A549 treated with Hydrocortisone at 1 μM for 4 hours (cell line): ENCODE results near the gene BTK. TPM values are rescaled to one million over a fixed set of nuclear protein-coding genes. Genes with fewer than 3 reads are reported as not detected.

Experiments
- total RNA-seq: library from RNA; stranded (reverse); fragments of 200-300 nt; extraction: Qiagen RNA extraction; gene quantifications from 5 replicates; pipeline ENCODE4 v1.2.3, GENCODE V29; 2022

BTK gene
- total RNA-seq: 0.07 to 0.26 TPM (median 0.18 TPM) in 5 replicates

DNA sequence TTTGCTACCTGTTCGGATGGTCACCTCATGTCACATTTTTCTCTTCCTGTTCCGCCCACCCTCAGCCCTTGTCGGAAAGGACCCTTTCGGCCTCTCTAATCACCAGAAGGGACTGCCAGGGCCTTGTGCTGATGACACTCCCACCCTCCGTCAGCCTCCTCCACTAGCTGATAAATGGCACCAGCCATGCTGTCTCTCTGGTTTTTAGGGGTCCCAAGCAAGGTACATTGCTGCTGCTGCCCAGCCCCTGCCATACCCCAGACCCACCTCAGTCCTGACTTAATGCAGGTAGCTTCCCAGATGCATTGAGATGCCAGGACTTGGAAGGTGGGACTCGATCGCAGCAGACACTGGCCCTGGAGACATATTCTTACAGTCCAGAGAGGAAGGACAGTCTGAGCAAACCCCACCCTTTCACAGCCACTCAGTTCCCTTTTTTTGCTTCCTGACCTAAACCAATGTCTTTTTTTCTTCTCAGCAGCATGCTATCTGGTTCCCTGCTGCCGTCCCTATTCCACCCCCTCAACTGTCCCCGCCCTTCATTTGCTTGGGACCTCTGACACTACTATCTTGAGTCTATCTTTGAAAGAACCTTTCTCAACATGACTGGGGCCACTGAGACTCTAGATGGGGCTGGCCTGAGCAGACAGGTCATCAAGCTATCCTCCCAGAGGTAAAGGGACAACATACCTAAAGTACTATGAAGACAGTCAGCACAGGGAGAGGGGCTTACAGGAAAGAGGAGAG lies at the start of gene BTK:
BTK (minus strand) TSS at position 397 of the 747 bp plus-strand sequence. CDS start 10,907 bp downstream, outside the sequence.

DNA sequence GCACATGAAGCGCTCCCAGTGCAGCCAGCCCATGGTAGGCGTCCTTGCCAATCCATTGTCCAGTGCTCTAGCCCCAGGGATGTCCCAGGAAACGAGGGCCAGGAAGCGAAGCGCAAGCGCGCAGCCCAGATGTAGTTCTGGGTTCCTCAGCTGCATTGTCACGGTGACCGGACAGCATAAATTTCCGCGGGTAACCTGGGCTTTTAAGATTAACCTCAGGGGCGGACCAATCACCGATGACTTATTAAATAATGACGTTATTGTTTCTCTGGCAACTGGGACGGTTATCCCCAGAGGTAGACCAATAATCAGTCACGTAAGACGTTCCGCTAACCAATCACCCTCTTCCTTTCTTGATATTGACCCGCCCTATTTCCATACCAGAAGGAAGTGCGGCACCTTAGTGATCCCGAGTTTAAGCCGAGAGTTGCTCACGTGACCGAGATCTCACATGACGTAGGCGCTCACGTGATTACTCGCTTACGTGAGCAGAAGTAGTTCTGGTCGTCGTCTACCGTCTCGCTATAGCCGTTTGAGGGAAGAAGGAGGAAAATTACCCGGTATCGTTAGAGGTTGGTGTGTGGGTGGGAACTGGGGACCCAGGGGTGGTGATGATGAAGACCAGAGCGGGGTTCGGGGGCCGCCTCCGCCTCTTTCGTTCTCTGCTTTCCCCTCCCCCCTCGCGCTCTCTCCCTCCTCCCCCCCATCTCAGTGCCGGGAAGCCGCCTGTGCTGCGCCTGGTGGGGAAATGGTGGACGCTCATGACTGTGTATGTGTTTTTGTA lies 21.9 kb upstream of the BTK start, which contains the start of the genes GLA and HNRNPH2:
GLA (minus strand) TSS at position 178 of the 784 bp plus-strand sequence; CDS start at position 156, 22 bp downstream.
HNRNPH2 (plus strand) TSS at position 475 of the 784 bp plus-strand sequence. CDS start 3,767 bp downstream, outside the sequence.

DNA sequence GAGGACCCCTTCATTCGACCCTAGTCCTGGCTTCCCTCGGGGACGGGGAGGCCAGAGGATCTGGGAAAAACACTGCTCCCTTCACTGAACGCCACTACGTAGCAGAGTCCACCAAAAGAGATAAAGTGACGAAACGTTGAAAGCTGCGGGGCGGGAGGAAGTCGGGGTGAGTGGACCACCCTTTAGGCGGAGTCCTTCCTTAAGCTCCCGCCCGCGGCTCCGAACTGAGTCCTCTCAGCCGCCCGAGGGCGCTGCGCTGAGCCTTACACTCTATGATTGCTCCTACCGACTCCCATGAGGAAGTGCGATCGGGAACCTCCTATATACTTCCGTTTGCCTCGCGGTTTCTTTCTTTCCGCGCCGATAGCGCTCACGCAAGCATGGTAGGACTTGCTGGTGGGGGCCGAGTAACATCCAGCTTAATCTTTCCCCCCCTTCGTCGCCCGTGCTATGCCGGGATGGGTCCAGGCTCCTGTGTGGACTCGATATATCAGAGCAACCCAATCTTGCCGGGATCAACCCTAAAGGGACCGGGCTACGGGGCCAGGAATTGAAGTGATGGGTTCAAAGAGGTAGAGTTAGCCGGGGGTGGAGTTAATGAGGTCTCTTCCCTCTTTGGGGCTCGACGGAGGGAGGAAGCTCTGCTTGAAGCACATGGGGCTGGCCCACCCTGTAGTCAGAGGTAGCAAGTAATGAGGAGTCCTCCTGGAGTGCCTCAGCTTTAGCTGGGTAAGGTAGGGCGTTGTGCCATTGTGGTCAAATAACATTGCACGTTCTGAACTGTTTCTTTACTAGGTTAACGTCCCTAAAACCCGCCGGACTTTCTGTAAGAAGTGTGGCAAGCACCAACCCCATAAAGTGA lies 4.9 kb upstream of the BTK start, which contains the start of gene RPL36A:
RPL36A (plus strand) TSS at position 348 of the 862 bp plus-strand sequence; CDS start at position 381, 33 bp downstream.

DNA sequence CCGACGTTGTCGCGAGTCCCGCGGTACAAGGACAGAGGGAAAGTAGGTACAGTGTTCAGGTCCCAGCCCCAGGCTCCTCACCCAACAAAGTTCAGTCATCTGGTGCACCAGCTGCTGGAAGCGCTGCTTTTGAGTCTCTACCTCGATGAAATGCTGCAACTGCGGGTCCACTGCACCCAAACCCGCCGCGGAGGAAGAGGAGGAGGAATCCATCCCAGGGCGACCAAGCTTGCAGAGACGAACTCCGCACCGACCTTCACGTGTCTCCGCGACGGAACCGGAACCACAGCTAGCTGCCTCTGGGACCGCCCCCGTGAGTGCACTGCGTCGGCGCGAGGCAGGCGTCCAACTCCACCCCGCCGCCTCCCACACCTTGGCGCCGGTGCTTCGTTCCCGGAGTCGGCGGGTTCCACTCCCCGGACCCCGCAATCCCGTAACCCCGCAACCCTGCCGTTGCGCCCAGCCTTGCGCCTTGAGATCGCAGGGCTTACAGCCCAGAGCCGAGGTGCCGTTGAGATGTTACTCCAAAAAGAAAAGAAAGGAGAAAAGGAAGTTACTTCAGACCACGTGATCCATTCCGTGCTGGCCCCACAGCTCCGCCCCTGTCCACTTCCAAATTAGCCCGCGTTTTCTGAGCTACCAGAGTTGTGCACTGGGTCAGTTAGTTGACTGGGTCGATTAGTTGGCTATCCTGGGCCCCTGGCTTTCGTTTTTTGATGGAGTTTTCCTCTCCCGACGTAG lies 37.4 kb downstream of the BTK start, which contains the start of gene TIMM8A:
TIMM8A (minus strand) TSS at position 291 of the 741 bp plus-strand sequence; CDS start at position 213, 78 bp downstream.

Other genes with a start within 250 kb of the BTK start
- 0.13 to 0.28 TPM (median 0.16 TPM) in 5 replicates for gene DRP2, start 166.4 kb downstream of the BTK start, total RNA-seq
- gene TAF7L, start 94.9 kb downstream of the BTK start, total RNA-seq: 0.08 to 0.14 TPM (median 0.10 TPM) in 5 replicates
- gene TIMM8A, start 37.4 kb downstream of the BTK start, total RNA-seq: 26.5 to 29.9 TPM (median 28.0 TPM) in 5 replicates
- 2,449 to 2,973 TPM (median 2,526 TPM) in 5 replicates for gene RPL36A, start 4.8 kb upstream of the BTK start, total RNA-seq
- gene GLA, start 21.7 kb upstream of the BTK start, total RNA-seq: 160 to 197 TPM (median 177 TPM) in 5 replicates
- 51.9 to 76.0 TPM (median 56.2 TPM) in 5 replicates for gene HNRNPH2, start 22.0 kb upstream of the BTK start, total RNA-seq
- 0.31 to 0.69 TPM (median 0.63 TPM) in 5 replicates for gene ARMCX4, start 99.3 kb upstream of the BTK start, total RNA-seq
- gene ARMCX1, start 164.4 kb upstream of the BTK start, total RNA-seq: 0.22 to 0.61 TPM (median 0.48 TPM) in 5 replicates
- 45.8 to 48.6 TPM (median 47.8 TPM) in 5 replicates for gene ARMCX6, start 231.8 kb upstream of the BTK start, total RNA-seq
- 16.5 to 30.2 TPM (median 20.7 TPM) in 5 replicates for gene ARMCX3, start 237.0 kb upstream of the BTK start, total RNA-seq